GM13977 (cell line): ENCODE results near the gene ABCC6.
"Not testable (repeated sequence)": the region's sequence is repeated elsewhere in the genome, so short reads cannot be mapped to it uniquely, and the experiment has no call there.

Experiments
- DNase-seq: peaks from one replicate; pipeline ENCODE4 v3.0.0; 2012; ENCODE audit warnings: low spot score
- CTCF ChIP-seq: IDR thresholded peaks from 2 replicates; pipeline ENCODE4 v1.5.1; 2012; ENCODE audit warnings: mild to moderate bottlenecking, control low read depth; ENCODE audit not compliant: insufficient read depth; ENCODE audit errors: extremely low read depth, missing control alignments
- in situ Hi-C: fragments of 300-500 bp; cut with MboI; formaldehyde crosslinking; loops from one replicate; pipeline ENCODE4 v1.12.0; 2022; ENCODE audit warnings: low sequenced_read_pairs, low pct_unique_long_range_greater_than_20kb, mixed read lengths, inconsistent platforms; ENCODE audit not compliant: unreplicated experiment

Gene ABCC6

GRCh38 chr16:16155234-16155633 lies 68.1 kb downstream of the ABCC6 start:
- no peak for TF ChIP-seq CTCF
- no peak for DNase-seq
- in situ Hi-C loops, result no loop called here

- no peak for DNase-seq
- no peak for TF ChIP-seq CTCF
- in situ Hi-C loops, result no loop called here
These were observed 68.9 kb downstream of the ABCC6 start for GRCh38 chr16:16154281-16154951.

GRCh38 chr16:16153000-16153399 lies 70.3 kb downstream of the ABCC6 start:
- DNase-seq, in situ Hi-C loops: not testable (repeated sequence)

GRCh38 chr16:16151315-16151714 lies 72.0 kb downstream of the ABCC6 start:
- in situ Hi-C loops, result no loop called here
- DNase-seq, result no peak
- TF ChIP-seq CTCF, result no peak

GRCh38 chr16:16150878-16151152 lies 72.5 kb downstream of the ABCC6 start:
- DNase-seq, result no peak
- in situ Hi-C loops, result no loop called here
- TF ChIP-seq CTCF, result no peak

- DNase-seq, result no peak
- in situ Hi-C loops, result no loop called here
- no peak for TF ChIP-seq CTCF
These were observed 73.0 kb downstream of the ABCC6 start for GRCh38 chr16:16150117-16150877.

GRCh38 chr16:16149710-16150116 lies 73.6 kb downstream of the ABCC6 start:
- in situ Hi-C loops, result no loop called here
- no peak for DNase-seq
- TF ChIP-seq CTCF, result no peak
